Right lobe of liver (tissue), 4 donors: ENCODE measurements around the gene DUSP15.

Source experiments
- POLR2A ChIP-seq: fragments of 450-650 bp; IDR thresholded peaks from one replicate; pipeline ENCODE4 v1.6.1; 2017; ENCODE audit warnings: antibody characterized with exemption, mild to moderate bottlenecking
- TF ChIP-seq, protein P1 (sequence below), 4 donors: fragments of 200-600 bp in 3 of 4; fragments of 450-650 bp in 1 of 4; IDR thresholded peaks; one replicate each; pipeline versions ENCODE4 v1.5.1 to v1.8.0; 2016 to 2022; ENCODE audit warnings: antibody characterized with exemption in 4 of 4, mild to moderate bottlenecking in 2 of 4
- donor health status: DM: no; HTN: no; CAD: no.
- donor health status: DM: no; HTN: no; CAD: no.
- donor health status: DM: no; HTN: yes; CAD: no.

DNA sequence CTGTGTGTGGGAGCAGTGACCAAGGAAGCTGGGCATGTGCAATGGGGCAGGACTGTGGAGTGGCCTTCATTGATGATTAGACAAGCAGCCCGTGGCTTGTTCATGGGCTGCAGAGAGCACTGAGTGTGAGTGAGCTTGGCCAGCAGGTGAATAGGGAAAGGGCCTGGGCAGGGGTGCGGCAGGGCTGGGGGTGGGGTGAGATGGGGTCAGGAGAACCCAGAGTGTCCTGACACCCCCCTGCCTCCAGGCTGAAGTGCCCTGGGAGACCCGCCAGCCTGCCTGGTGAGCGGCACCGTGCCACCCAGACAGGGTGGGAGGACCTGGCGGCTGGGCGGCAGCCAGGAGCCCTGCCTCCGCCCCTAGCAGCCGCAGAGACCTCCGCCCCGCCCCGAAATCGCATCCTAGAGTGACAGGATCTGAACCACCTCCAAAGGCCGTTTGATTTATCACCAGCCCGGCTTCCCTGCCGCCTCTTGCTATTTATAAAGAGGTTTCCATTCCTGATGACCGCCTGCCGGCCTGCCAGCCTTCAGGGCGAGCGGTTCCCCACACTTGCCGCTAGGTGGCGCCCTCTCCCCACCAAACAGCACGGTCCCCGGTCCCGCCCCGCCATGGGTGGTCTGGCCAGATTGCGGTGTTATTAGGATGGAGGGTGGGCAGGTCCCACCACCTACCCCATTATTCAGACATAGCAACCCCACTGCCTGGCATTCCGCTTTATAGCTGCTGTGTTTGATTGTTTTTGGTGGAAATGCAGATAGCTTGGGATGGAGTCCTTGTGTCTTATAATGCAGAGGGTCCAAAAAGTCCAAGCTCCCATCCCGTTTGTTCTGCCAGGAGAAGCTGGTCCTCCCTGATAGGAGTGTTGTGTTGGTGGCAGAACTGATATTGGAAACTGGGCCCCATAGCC is 47.7 kb downstream of the DUSP15 start:
- TF ChIP-seq, protein P1, sequence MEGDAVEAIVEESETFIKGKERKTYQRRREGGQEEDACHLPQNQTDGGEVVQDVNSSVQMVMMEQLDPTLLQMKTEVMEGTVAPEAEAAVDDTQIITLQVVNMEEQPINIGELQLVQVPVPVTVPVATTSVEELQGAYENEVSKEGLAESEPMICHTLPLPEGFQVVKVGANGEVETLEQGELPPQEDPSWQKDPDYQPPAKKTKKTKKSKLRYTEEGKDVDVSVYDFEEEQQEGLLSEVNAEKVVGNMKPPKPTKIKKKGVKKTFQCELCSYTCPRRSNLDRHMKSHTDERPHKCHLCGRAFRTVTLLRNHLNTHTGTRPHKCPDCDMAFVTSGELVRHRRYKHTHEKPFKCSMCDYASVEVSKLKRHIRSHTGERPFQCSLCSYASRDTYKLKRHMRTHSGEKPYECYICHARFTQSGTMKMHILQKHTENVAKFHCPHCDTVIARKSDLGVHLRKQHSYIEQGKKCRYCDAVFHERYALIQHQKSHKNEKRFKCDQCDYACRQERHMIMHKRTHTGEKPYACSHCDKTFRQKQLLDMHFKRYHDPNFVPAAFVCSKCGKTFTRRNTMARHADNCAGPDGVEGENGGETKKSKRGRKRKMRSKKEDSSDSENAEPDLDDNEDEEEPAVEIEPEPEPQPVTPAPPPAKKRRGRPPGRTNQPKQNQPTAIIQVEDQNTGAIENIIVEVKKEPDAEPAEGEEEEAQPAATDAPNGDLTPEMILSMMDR (IDR thresholded peaks at IDR 0.05) = peak; percentile 95 to 99 (median 98)
- TF ChIP-seq POLR2A = no peak
